ENCODE data around the gene NME9.

The NME9 gene

GRCh38 chr3:138361561-138361971 lies 31.9 kb upstream of the NME9 start:
- H3K27ac ChIP-seq (ENCODE audit: low read length), result no peak overlapping the region
- H3K9ac ChIP-seq (ENCODE audit: low read length in 2 of 2), result no peak overlapping the region

GRCh38 chr3:138360869-138361525 lies 31.3 kb upstream of the NME9 start:
- Histone ChIP-seq H3K36me3 (ENCODE audit: control insufficient read depth in 2 of 2, insufficient read depth in 2 of 2, low read length in 2 of 2) (no peaks in the 10 kb centered on the region), H3K4me1 (ENCODE audit: control insufficient read depth, insufficient read depth, low read length) (peaks cover 32% of the 10 kb centered on the region), H3K27ac (ENCODE audit: low read length) (no peak overlapping the region), H3K4me3 (ENCODE audit: low read length in 2 of 2) (no peak overlapping the region), H3K27me3 (ENCODE audit: control insufficient read depth in 1 of 2, insufficient read depth in 2 of 2, low read length in 2 of 2) (no peaks in the 10 kb centered on the region), H3K9me3 (ENCODE audit: control insufficient read depth in 2 of 2, low read length in 2 of 2) (no peaks in the 10 kb centered on the region), H3K9ac (ENCODE audit: low read length in 2 of 2) (no peak overlapping the region)

More at GRCh38 chr3:138361561-138361971, 31.9 kb upstream of the NME9 start:
- Histone ChIP-seq H3K36me3 (ENCODE audit: control insufficient read depth in 2 of 2, insufficient read depth in 2 of 2, low read length in 2 of 2) (no peaks in the 10 kb centered on the region), H3K4me3 (ENCODE audit: low read length in 2 of 2) (no peak overlapping the region), H3K27me3 (ENCODE audit: control insufficient read depth in 1 of 2, insufficient read depth in 2 of 2, low read length in 2 of 2) (no peaks in the 10 kb centered on the region), H3K9me3 (ENCODE audit: control insufficient read depth in 2 of 2, low read length in 2 of 2) (no peaks in the 10 kb centered on the region), H3K4me1 (ENCODE audit: control insufficient read depth, insufficient read depth, low read length) (peaks cover 35% of the 10 kb centered on the region)

GRCh38 chr3:138359919-138360868 lies 30.5 kb upstream of the NME9 start:
- H3K4me1 ChIP-seq (ENCODE audit: control insufficient read depth, insufficient read depth, low read length), result peaks cover 27% of the 10 kb centered on the region
- H3K36me3 ChIP-seq (ENCODE audit: control insufficient read depth in 2 of 2, insufficient read depth in 2 of 2, low read length in 2 of 2), result peaks cover 0 to 3% of the 10 kb centered on the region in 2 donors
- H3K27me3 ChIP-seq (ENCODE audit: control insufficient read depth in 1 of 2, insufficient read depth in 2 of 2, low read length in 2 of 2), result no peaks in the 10 kb centered on the region
- no peak overlapping the region for H3K4me3 ChIP-seq (ENCODE audit: low read length in 2 of 2)
- H3K27ac ChIP-seq (ENCODE audit: low read length), result peak overlapping the region; percentile 11
- H3K9ac ChIP-seq (ENCODE audit: low read length in 2 of 2), result peak overlapping the region in 1 of 2 donors; percentile 13
- H3K9me3 ChIP-seq (ENCODE audit: control insufficient read depth in 2 of 2, low read length in 2 of 2), result no peaks in the 10 kb centered on the region

GRCh38 chr3:138359148-138359918 lies 29.7 kb upstream of the NME9 start:
- H3K27me3 ChIP-seq (ENCODE audit: control insufficient read depth in 1 of 2, insufficient read depth in 2 of 2, low read length in 2 of 2), result no peaks in the 10 kb centered on the region
- peaks cover 0 to 6% of the 10 kb centered on the region in 2 donors for H3K36me3 ChIP-seq (ENCODE audit: control insufficient read depth in 2 of 2, insufficient read depth in 2 of 2, low read length in 2 of 2)
- H3K4me3 ChIP-seq (ENCODE audit: low read length in 2 of 2), result no peak overlapping the region
- H3K9me3 ChIP-seq (ENCODE audit: control insufficient read depth in 2 of 2, low read length in 2 of 2), result no peaks in the 10 kb centered on the region
- peak overlapping the region in 1 of 2 donors; percentile 29 for H3K9ac ChIP-seq (ENCODE audit: low read length in 2 of 2)
- peaks cover 26% of the 10 kb centered on the region for H3K4me1 ChIP-seq (ENCODE audit: control insufficient read depth, insufficient read depth, low read length)
- H3K27ac ChIP-seq (ENCODE audit: low read length), result peak overlapping the region; percentile 46

- Histone ChIP-seq H3K9me3 (ENCODE audit: control insufficient read depth in 2 of 2, low read length in 2 of 2) (no peaks in the 10 kb centered on the region), H3K9ac (ENCODE audit: low read length in 2 of 2) (no peak overlapping the region), H3K27ac (ENCODE audit: low read length) (no peak overlapping the region), H3K27me3 (ENCODE audit: control insufficient read depth in 1 of 2, insufficient read depth in 2 of 2, low read length in 2 of 2) (no peaks in the 10 kb centered on the region), H3K36me3 (ENCODE audit: control insufficient read depth in 2 of 2, insufficient read depth in 2 of 2, low read length in 2 of 2) (peaks cover 0 to 6% of the 10 kb centered on the region in 2 donors), H3K4me3 (ENCODE audit: low read length in 2 of 2) (no peak overlapping the region), H3K4me1 (ENCODE audit: control insufficient read depth, insufficient read depth, low read length) (peaks cover 28% of the 10 kb centered on the region)
Observed at GRCh38 chr3:138356730-138357405, 27.2 kb upstream of the NME9 start.

GRCh38 chr3:138355071-138355470 lies 25.4 kb upstream of the NME9 start:
- no peak overlapping the region for H3K27ac ChIP-seq (ENCODE audit: low read length)
- no peak overlapping the region for H3K4me3 ChIP-seq (ENCODE audit: low read length in 2 of 2)
- H3K9me3 ChIP-seq (ENCODE audit: control insufficient read depth in 2 of 2, low read length in 2 of 2), result no peaks in the 10 kb centered on the region

GRCh38 chr3:138354376-138354775 lies 24.7 kb upstream of the NME9 start:
- H3K27me3 ChIP-seq (ENCODE audit: control insufficient read depth in 1 of 2, insufficient read depth in 2 of 2, low read length in 2 of 2), result no peaks in the 10 kb centered on the region
- no peak overlapping the region for H3K27ac ChIP-seq (ENCODE audit: low read length)
- peaks cover 0 to 6% of the 10 kb centered on the region in 2 donors for H3K36me3 ChIP-seq (ENCODE audit: control insufficient read depth in 2 of 2, insufficient read depth in 2 of 2, low read length in 2 of 2)
- peaks cover 31% of the 10 kb centered on the region for H3K4me1 ChIP-seq (ENCODE audit: control insufficient read depth, insufficient read depth, low read length)
- H3K9me3 ChIP-seq (ENCODE audit: control insufficient read depth in 2 of 2, low read length in 2 of 2), result no peaks in the 10 kb centered on the region
- H3K4me3 ChIP-seq (ENCODE audit: low read length in 2 of 2), result no peak overlapping the region
- no peak overlapping the region for H3K9ac ChIP-seq (ENCODE audit: low read length in 2 of 2)

More at GRCh38 chr3:138355071-138355470, 25.4 kb upstream of the NME9 start:
- Histone ChIP-seq H3K36me3 (ENCODE audit: control insufficient read depth in 2 of 2, insufficient read depth in 2 of 2, low read length in 2 of 2) (peaks cover 0 to 6% of the 10 kb centered on the region in 2 donors), H3K27me3 (ENCODE audit: control insufficient read depth in 1 of 2, insufficient read depth in 2 of 2, low read length in 2 of 2) (no peaks in the 10 kb centered on the region), H3K9ac (ENCODE audit: low read length in 2 of 2) (no peak overlapping the region), H3K4me1 (ENCODE audit: control insufficient read depth, insufficient read depth, low read length) (peaks cover 30% of the 10 kb centered on the region)

- H3K4me3 ChIP-seq (ENCODE audit: low read length in 2 of 2), result no peak overlapping the region
- no peak overlapping the region for H3K9ac ChIP-seq (ENCODE audit: low read length in 2 of 2)
- no peak overlapping the region for H3K27ac ChIP-seq (ENCODE audit: low read length)
- H3K9me3 ChIP-seq (ENCODE audit: control insufficient read depth in 2 of 2, low read length in 2 of 2), result no peaks in the 10 kb centered on the region
- H3K4me1 ChIP-seq (ENCODE audit: control insufficient read depth, insufficient read depth, low read length), result peaks cover 22% of the 10 kb centered on the region
- H3K27me3 ChIP-seq (ENCODE audit: control insufficient read depth in 1 of 2, insufficient read depth in 2 of 2, low read length in 2 of 2), result no peaks in the 10 kb centered on the region
- H3K36me3 ChIP-seq (ENCODE audit: control insufficient read depth in 2 of 2, insufficient read depth in 2 of 2, low read length in 2 of 2), result peaks cover 0 to 6% of the 10 kb centered on the region in 2 donors
Observed at GRCh38 chr3:138351916-138352550, 22.4 kb upstream of the NME9 start.

GRCh38 chr3:138351151-138351550 lies 21.5 kb upstream of the NME9 start:
- H3K27ac ChIP-seq (ENCODE audit: low read length), result no peak overlapping the region
- peaks cover 0 to 6% of the 10 kb centered on the region in 2 donors for H3K36me3 ChIP-seq (ENCODE audit: control insufficient read depth in 2 of 2, insufficient read depth in 2 of 2, low read length in 2 of 2)
- H3K4me3 ChIP-seq (ENCODE audit: low read length in 2 of 2), result no peak overlapping the region
- H3K27me3 ChIP-seq (ENCODE audit: control insufficient read depth in 1 of 2, insufficient read depth in 2 of 2, low read length in 2 of 2), result no peaks in the 10 kb centered on the region
- H3K4me1 ChIP-seq (ENCODE audit: control insufficient read depth, insufficient read depth, low read length), result peaks cover 22% of the 10 kb centered on the region
- H3K9ac ChIP-seq (ENCODE audit: low read length in 2 of 2), result no peak overlapping the region
- no peaks in the 10 kb centered on the region for H3K9me3 ChIP-seq (ENCODE audit: control insufficient read depth in 2 of 2, low read length in 2 of 2)
